ENCODE results near the gene BCL7C.
"Not testable (repeated sequence)": the region's sequence is repeated elsewhere in the genome, so short reads cannot be mapped to it uniquely, and the experiment has no call there.

The BCL7C gene

GRCh38 chr16:30874244-30874820, 19.5 kb downstream of the BCL7C start:
- peak overlapping the region; percentile 92 for H3K4me3 ChIP-seq (ENCODE audit: low read length)
- TF ChIP-seq CTCF (conservative IDR thresholded peaks at IDR 0.05; ENCODE audit: low read length), result no peak
- no peak for DNase-seq (ENCODE audit: low read depth)

DNA sequence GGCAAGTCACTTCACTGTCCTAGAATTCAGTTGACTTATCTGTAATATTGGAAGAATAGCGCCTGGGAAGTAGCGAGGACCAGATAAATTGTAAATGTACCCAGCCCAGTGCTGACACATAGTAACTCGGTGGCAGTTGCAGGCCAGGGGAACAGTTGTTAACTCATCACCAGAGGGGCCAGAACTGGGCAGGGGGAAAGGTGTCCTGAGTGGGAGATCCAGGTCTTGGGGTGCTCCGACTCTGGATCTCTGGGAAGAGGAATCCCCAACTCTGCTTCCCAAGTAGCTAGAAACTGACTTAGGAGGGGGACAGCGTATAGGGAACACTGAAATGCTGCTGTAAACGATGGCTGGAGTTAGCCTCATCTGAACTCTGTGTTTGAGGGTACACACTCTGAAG, 23.0 kb downstream of the BCL7C start:
- TF ChIP-seq CTCF (conservative IDR thresholded peaks at IDR 0.05; ENCODE audit: low read length), result no peak
- no peak overlapping the region for H3K4me3 ChIP-seq (ENCODE audit: low read length)
- DNase-seq (ENCODE audit: low read depth), result no peak

DNA sequence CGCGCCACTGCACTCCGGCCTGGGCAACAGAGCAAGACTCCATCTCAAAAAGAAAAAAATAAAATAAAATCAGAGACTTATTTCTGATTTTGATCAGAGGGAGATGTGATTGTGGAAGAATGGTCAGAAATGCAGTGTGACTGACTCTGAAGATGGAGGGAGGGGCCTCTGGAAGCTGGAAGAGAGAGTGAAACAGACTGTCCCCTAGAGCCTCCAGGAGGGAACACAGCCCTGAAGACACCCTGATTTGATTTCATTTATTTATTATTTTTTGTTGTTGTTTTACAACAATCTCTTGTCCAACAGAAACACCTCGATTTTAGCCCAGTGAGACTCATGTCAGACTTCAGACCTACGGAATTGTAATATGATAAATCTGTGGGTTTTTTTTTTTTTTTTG, 26.1 kb downstream of the BCL7C start:
- peak; percentile 27 for TF ChIP-seq CTCF (conservative IDR thresholded peaks at IDR 0.05; ENCODE audit: low read length)
- H3K4me3 ChIP-seq (ENCODE audit: low read length), result no peak overlapping the region
- no peak for DNase-seq (ENCODE audit: low read depth)

DNA sequence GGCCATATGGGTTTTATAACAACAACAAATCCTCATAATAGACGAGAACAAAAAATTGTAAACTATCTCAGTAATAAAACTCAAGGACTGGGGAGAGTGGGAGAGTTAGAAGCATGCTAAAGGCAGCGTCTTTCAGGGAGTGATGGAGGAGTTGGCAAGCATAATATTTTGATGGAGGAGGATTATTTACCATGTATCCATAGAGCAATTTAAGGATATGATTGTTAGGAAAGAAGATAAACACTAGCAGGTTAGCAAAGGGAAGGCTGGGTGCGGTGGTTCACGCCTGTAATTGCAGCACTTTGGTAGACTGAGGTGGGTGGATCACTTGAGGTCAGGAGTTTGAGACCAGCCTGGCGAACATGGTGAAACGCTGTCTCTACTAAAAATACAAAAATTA, 27.8 kb downstream of the BCL7C start:
- DNase-seq (ENCODE audit: low read depth), result no peak
- no peak for TF ChIP-seq CTCF (conservative IDR thresholded peaks at IDR 0.05; ENCODE audit: low read length)
- H3K4me3 ChIP-seq (ENCODE audit: low read length), result no peak overlapping the region

GRCh38 chr16:30863178-30863577, 30.7 kb downstream of the BCL7C start:
- not testable (repeated sequence) for DNase-seq (ENCODE audit: low read depth); H3K4me3 ChIP-seq (ENCODE audit: low read length)

DNA sequence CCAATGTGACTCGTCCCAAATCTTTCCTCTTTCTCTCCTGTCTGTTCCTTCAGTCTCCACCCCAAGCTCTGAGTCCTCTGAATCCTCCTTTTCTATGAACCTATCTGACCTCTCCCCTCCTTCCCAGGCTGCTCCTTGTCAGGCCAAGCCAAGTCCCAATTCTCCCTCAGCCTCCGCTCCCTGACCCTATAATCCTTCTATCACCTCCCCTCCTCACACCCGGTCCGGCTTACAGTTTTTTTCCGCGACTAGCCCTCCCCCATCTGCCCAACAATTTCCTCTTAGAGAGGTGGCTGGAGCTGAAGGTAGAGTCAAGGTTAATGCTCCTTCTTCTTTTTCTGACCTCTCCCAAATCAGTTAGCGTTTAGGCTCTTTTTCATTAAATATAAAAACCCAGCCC, 33.1 kb downstream of the BCL7C start:
- not testable (repeated sequence) for DNase-seq (ENCODE audit: low read depth); H3K4me3 ChIP-seq (ENCODE audit: low read length)

- TF ChIP-seq CTCF (conservative IDR thresholded peaks at IDR 0.05; ENCODE audit: low read length), result no peak
- DNase-seq (ENCODE audit: low read depth), result no peak
- no peak overlapping the region for H3K4me3 ChIP-seq (ENCODE audit: low read length)
Observed at GRCh38 chr16:30858829-30859423, 35.0 kb downstream of the BCL7C start.

DNA sequence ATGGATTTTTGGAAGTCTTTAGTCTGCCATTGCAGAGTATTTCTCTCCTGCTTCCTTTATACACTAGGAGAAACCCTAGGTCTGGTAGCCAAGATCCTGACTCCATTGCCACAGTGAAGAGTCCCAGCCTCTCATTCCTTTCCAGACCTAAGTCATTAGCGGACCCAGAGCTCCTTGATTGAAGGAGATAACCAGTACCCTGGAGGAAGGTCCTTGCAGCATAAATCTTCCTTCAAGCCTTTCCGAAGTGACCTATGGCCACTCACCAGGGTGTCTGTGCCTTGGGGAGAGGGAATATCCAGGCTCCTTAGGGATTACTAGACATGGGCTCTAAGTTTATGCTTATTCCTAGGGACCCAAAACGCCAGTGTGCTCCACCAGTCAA, 35.8 kb downstream of the BCL7C start:
- no peak for DNase-seq (ENCODE audit: low read depth)
- H3K4me3 ChIP-seq (ENCODE audit: low read length), result no peak overlapping the region
- TF ChIP-seq CTCF (conservative IDR thresholded peaks at IDR 0.05; ENCODE audit: low read length), result no peak
